HEK293 (cell line): ENCODE measurements around the gene MSANTD1.

Source experiments
- CTCF ChIP-seq: fragments of 450-650 bp; formaldehyde crosslinking; IDR thresholded peaks from 2 replicates; pipeline ENCODE4 v1.5.1; 2016; ENCODE audit warnings: missing biosample characterization, missing genetic modification characterization
- PRDM10 ChIP-seq: fragments of 450-650 bp; formaldehyde crosslinking; IDR thresholded peaks from 2 replicates; pipeline ENCODE4 v1.5.1; 2016; ENCODE audit warnings: missing biosample characterization, missing genetic modification characterization
- ZFHX2 ChIP-seq: fragments of 450-650 bp; formaldehyde crosslinking; conservative IDR thresholded peaks from 2 replicates; pipeline ENCODE4 v1.5.1; 2016; ENCODE audit warnings: missing biosample characterization, missing genetic modification characterization
- ZNF138 ChIP-seq: fragments of 450-650 bp; formaldehyde crosslinking; IDR thresholded peaks from 2 replicates; pipeline ENCODE4 v1.5.1; 2016; ENCODE audit warnings: missing biosample characterization, missing genetic modification characterization, borderline replicate concordance
- ZNF155 ChIP-seq: fragments of 450-650 bp; formaldehyde crosslinking; IDR thresholded peaks from 2 replicates; pipeline ENCODE4 v1.5.1; 2016; ENCODE audit warnings: missing biosample characterization, missing genetic modification characterization
- ZNF223 ChIP-seq: fragments of 450-650 bp; formaldehyde crosslinking; IDR thresholded peaks from 2 replicates; pipeline ENCODE4 v1.5.1; 2016; ENCODE audit warnings: missing biosample characterization, missing genetic modification characterization
- ZNF48 ChIP-seq: fragments of 450-650 bp; formaldehyde crosslinking; IDR thresholded peaks from 2 replicates; pipeline ENCODE4 v1.5.1; 2016; ENCODE audit warnings: missing biosample characterization, missing genetic modification characterization
- ZNF785 ChIP-seq: fragments of 450-650 bp; formaldehyde crosslinking; IDR thresholded peaks from 2 replicates; pipeline ENCODE4 v1.5.1; 2016; ENCODE audit warnings: missing biosample characterization, missing genetic modification characterization
- ZSCAN23 ChIP-seq: fragments of 450-650 bp; formaldehyde crosslinking; IDR thresholded peaks from 2 replicates; pipeline ENCODE4 v1.5.1; 2016; ENCODE audit warnings: missing biosample characterization, missing genetic modification characterization
- TF ChIP-seq, protein P1 (sequence below): fragments of 450-650 bp; formaldehyde crosslinking; IDR thresholded peaks from 2 replicates; pipeline ENCODE4 v1.5.1; 2016; ENCODE audit warnings: missing biosample characterization, missing genetic modification characterization
- TF ChIP-seq, protein P2 (sequence below): fragments of 450-650 bp; formaldehyde crosslinking; IDR thresholded peaks from 2 replicates; pipeline ENCODE4 v1.5.1; 2016; ENCODE audit warnings: missing biosample characterization, missing genetic modification characterization

DNA sequence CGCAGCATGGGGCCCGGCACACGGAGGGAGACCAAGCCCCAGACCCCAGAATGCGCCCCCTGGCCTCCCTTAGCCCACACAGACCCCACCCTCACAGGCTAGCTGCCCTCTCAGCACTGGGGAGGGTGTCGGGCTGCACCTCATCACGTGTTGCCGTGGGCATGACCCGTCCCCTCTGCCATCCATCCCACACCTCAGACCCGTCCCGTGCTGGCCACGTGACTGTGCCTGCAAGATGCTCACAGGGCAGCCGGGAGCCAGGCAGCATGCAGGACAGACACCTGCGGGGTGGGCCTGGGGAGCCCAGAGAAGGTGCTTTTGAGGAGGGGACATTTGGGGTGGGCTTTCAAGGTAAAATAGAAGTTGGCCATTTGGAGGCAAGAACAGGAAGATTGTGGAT lies 4.8 kb downstream of the MSANTD1 start:
- TF ChIP-seq ZNF785 (tag by site-specific recombination) (no peak), ZNF48 (no peak), ZNF155 (tag by site-specific recombination) (no peak), ZNF138 (tag by site-specific recombination) (no peak), CTCF (no peak), ZSCAN23 (tag by site-specific recombination) (no peak), PRDM10 (tag by site-specific recombination) (no peak), ZNF223 (tag by site-specific recombination) (no peak), ZFHX2 (tag by site-specific recombination) (no peak)
- TF ChIP-seq, protein P1, sequence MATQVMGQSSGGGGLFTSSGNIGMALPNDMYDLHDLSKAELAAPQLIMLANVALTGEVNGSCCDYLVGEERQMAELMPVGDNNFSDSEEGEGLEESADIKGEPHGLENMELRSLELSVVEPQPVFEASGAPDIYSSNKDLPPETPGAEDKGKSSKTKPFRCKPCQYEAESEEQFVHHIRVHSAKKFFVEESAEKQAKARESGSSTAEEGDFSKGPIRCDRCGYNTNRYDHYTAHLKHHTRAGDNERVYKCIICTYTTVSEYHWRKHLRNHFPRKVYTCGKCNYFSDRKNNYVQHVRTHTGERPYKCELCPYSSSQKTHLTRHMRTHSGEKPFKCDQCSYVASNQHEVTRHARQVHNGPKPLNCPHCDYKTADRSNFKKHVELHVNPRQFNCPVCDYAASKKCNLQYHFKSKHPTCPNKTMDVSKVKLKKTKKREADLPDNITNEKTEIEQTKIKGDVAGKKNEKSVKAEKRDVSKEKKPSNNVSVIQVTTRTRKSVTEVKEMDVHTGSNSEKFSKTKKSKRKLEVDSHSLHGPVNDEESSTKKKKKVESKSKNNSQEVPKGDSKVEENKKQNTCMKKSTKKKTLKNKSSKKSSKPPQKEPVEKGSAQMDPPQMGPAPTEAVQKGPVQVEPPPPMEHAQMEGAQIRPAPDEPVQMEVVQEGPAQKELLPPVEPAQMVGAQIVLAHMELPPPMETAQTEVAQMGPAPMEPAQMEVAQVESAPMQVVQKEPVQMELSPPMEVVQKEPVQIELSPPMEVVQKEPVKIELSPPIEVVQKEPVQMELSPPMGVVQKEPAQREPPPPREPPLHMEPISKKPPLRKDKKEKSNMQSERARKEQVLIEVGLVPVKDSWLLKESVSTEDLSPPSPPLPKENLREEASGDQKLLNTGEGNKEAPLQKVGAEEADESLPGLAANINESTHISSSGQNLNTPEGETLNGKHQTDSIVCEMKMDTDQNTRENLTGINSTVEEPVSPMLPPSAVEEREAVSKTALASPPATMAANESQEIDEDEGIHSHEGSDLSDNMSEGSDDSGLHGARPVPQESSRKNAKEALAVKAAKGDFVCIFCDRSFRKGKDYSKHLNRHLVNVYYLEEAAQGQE (tag by site-specific recombination): no peak
- TF ChIP-seq, protein P2, sequence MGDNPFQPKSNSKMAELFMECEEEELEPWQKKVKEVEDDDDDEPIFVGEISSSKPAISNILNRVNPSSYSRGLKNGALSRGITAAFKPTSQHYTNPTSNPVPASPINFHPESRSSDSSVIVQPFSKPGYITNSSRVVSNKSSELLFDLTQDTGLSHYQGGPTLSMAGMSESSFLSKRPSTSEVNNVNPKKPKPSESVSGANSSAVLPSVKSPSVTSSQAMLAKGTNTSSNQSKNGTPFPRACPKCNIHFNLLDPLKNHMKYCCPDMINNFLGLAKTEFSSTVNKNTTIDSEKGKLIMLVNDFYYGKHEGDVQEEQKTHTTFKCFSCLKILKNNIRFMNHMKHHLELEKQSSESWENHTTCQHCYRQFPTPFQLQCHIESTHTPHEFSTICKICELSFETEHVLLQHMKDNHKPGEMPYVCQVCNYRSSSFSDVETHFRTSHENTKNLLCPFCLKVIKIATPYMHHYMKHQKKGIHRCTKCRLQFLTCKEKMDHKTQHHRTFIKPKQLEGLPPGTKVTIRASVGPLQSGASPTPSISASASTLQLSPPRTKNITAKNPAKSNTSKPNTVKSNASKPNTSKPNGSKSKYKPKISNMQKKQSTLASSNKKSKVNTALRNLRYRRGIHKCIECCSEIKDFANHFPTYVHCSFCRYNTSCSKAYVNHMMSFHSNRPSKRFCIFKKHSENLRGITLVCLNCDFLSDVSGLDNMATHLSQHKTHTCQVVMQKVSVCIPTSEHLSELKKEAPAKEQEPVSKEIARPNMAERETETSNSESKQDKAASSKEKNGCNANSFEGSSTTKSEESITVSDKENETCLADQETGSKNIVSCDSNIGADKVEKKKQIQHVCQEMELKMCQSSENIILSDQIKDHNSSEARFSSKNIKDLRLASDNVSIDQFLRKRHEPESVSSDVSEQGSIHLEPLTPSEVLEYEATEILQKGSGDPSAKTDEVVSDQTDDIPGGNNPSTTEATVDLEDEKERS: no peak
